Cardiac septum (tissue), 1 donor: ENCODE data around the gene UBN2. TPM values are rescaled to one million over a fixed set of nuclear protein-coding genes. Genes with fewer than 3 reads are reported as not detected.
"Not testable (repeated sequence)": the region's sequence is repeated elsewhere in the genome, so short reads cannot be mapped to it uniquely, and the experiment has no call there.

Source experiments
- DNase-seq: peaks from one replicate; pipeline ENCODE4 v3.0.0-alpha.2; 2020; ENCODE audit warnings: low spot score
- intact Hi-C: fragments of 100-400 bp; cut with DNase I; formaldehyde crosslinking; loops from one replicate; pipeline ENCODE4 v1.14.0; 2022
- long read RNA-seq: library from polyadenylated mRNA; unstranded; transcript quantifications from one replicate; pipeline ENCODE4 v2.0.0, GENCODE V29; 2021
- total RNA-seq: library from RNA; stranded (reverse); fragmentation: NEBNext Ultra II Directional; extraction: Animal tissue kit (Norgen Biotek cat#: 25700); gene quantifications from one replicate; pipeline ENCODE4 v1.2.1, GENCODE V29; 2021
- donor health status: DM: no; HTN: no; CAD: no.

Gene UBN2
- total RNA-seq: 20.2 TPM
- long read RNA-seq, full-length matches to known transcripts: 1 of 10 reads
- long read RNA-seq, partial matches to known transcripts: 4 of 10 reads
- long read RNA-seq, other reads (novel, unspliced or antisense): 5 of 10 reads

DNA sequence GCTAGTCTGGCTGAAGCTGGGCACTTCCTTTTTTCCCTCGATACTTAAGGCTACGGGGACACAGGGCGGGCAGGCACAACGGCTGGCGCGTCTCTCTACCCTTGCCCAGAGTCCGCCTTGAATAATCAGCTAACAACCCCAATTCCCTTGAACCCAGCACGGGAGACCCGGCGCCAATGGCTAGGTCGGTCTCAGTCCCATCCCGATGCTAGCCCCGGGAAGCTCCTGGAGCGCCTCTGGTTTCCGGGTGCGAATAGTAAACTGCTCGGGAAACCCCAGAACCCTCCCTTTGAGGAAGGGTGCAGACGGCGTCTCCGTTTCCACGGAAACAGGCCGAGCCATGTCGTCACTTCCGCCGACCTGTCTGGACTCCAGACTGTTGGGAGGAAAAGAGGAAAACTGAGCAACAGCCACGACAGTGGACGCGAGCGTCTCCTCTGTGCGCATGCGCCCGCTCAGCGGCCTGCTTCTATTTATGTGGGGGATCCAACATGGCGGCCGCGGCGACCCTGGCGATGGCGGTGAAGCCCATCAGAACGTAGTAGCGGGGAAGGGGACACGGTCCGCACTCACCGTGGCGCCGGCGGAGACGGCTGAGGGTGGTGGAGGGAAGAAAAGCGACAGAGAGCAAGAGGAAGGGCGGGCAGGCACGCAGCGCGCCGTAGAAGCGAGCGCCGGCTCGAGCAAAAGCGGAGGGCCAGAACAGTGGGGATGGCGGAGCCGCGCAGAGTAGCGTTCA lies at the start of gene UBN2:
Gene UBN2 (plus strand): TSS at position 464 of the 739 bp plus-strand sequence. CDS start 248 bp downstream, at position 712.
- DNase-seq: peak; percentile 99
- intact Hi-C loops: loop anchor here (5.0 kb wide), 1 partner anchor 111 kb away; the partner anchor contains the start of gene FMC1

DNA sequence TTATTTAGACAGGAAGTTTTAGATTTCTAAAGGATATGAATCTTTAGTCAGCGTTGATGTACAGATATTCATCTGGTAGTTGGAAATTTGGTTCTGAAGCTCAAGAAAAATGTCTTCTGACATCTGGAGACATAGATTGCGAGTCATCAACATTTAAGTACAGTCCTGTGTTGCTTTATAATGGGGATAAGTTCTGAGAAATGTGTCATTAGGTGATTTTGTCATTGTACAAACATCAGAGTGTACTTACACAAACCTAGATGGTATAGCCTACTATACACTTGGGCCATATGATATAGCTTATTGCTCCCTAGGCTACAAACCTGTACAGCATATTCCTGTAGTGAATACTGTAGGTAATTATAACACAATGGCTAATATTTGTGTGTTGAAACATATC lies 49.6 kb upstream of the UBN2 start:
- no peak for DNase-seq
- intact Hi-C loops: no loop called here

DNA sequence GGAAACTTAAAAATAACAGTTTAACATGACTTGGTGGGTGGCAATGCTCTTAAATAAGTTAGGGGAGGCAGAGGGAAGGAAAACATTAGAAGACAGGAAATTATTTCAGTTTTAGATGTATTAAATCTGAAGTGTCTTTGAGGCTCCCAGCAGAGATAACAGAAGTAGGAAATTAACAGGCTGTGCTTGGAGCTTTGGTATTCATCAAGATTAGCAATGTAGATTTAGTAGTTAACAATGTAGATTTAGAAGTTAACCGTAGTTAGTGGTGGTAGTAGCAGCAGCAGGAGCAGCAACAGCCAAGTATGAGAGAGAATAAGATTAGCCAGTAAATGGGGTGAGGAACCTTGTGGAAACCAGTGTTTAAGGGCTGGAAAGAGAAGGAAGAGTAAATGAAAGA lies 48.7 kb upstream of the UBN2 start:
- no peak for DNase-seq
- intact Hi-C loops: no loop called here

DNA sequence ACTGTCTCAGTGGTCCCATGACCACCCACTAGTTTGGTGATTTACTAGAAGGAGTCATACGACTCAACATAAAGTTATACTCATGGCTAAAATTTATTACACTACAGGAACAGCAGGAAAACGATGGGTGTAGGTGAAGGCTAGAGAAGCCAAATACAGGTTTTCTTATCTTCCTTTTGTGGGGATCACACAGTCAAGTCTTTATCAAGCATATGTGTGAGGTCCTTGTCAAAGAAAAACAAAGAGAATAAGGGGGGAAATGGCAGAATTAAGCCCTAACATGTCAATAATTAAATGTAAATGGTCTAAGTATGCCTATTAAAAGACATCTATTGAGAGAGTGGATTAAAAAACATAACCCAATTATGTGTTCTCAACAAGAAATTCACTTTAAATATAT lies 47.8 kb upstream of the UBN2 start:
- no peak for DNase-seq
- intact Hi-C loops: no loop called here

DNA sequence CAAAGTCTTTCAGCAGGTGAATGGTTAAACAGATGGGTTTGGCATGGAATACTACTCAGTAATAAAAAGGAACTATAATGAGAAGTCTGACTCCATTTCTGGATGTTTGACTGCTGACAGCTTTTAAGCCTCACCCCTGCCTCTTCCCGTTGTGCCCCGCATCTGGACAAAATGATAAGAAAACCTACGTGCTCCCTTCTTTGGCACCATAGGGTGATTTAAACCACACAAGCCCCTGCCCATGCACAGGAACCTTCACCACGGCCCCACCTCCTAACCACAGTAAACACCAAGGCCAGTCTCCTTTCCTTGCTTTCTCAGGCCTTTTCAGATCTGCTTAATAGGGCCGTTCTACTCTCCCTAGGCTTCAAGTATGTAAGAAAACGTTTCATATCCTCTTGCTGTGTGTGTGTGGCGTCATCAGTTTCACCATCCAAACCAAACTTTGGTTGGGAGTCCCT lies 47.1 kb upstream of the UBN2 start:
- DNase-seq: no peak
- intact Hi-C loops: no loop called here

DNA sequence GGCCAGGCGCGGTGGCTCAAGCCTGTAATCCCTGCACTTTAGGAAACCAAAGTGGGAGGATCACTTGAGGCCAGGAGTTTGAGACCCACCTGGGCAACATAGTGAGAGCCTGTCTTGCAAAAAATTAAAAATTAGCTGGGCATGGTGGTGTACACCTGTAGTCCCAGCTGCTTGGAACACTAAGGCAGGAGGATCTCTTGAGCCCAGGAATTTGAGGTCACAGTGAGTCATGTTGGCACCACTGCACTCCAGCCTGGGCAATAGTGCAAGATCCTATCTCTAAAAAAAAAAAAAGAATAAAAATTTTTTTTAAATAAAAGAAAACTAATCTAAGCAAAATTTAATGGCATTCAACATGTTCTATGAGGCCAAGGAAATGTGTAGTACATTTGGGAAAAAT lies 44.9 kb upstream of the UBN2 start:
- DNase-seq: no peak
- intact Hi-C loops: no loop called here

DNA sequence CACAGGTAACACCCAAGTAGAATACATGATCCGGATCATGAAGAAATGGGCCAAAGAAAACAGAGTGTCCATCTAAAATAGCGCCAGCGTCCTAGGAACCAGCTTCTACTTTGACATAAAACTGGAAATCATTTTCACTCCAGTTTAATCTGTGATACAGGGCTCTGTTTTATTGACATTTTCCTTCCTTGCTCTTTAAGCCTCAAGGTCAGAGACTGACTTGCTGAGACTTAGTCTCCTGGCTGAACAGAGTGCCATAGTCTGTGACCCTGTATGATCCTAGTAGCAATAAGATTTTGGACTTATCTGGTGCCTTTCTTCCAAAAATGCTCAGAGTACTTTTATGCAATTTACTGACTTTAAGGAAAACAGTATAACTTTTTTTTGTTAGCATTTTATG lies 41.7 kb upstream of the UBN2 start:
- intact Hi-C loops: no loop called here
- DNase-seq: no peak

DNA sequence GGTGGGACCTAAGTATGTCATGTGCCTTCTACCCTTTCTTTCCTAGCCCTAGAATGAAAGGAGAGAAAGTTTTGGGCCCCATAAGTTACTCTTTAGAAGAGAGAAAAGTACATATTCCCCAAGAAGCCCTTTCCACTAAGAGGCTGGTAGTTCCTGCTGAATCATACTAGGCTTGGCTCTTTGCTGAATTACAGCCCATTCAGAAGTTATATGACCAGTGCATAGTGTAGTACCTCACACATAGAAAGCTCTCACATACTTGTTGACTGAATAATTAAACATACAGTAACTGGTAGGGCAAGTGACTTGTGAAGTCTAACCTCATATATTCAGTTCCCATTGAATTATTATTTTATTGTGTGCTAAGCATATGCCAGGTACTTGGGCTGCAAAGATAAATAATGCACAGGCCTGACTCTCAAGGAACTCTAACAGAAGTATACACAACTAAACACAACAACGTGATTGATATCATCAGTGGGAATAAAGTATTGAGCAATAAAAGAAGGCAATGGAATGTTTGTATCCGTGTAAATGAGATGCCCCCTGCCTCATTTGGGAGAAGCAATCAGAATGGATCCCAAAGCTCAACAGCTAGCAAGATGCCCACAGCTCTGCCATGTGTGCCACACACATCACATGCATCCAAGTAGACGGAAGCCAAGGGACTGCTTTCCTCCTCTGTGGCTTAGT lies 38.9 kb upstream of the UBN2 start:
- no peak for DNase-seq
- intact Hi-C loops: no loop called here

DNA sequence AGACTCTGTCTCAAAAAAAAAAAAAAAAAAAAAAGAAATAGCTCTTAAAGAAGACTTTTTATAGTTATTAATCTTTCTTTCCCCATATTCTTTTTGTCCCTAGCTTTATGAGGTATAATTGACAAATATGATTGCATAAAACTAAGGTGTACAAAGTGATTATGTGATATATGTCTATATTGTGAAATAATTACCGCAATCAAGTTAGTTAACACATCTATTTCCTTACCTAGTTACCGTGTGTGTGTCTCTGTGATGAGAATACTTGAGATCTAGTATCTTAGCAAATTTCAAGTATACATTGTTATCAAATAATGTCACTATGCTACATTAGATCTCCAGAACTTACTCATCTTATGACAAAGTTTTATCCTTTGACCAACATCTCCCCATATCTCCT lies 30.7 kb upstream of the UBN2 start:
- no peak for DNase-seq
- intact Hi-C loops: no loop called here

DNA sequence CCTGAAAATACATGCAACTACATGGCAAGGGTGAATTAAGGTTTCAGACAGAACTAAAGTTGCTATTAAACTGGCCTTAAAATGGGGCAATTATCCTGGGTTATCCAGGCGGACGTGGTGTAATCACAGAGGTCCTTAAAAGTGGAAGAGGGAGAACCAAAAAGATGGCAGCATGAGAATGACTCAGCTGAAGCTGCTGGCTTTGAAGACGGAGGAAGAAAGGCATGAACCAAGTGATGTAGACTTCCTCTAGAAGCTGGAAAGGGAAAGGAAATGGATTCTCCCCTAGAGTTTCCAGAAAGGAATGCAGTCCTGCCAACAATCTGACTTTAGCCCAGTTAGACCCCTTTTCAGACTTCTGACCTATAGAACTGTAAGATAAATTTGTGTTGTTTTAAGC lies 27.0 kb upstream of the UBN2 start:
- intact Hi-C loops: no loop called here
- DNase-seq: no peak

DNA sequence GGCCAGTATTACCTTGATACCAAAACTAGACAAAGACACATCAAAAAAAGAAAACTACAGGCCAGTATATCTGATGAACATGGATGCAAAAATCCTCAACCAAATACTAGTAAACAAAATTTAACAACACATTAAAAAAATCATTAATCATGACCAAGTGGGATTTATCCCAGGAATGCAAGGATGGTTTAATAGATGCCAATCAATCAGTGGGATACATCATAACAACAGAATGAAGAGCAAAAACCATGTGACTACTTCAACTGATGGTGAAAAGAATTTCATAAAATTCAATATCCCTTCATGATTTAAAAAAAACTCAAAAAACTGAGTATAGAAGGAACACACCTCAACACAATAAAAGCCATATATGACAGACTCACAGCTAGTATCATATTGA lies 25.2 kb upstream of the UBN2 start:
- no peak for DNase-seq
- intact Hi-C loops: no loop called here

DNA sequence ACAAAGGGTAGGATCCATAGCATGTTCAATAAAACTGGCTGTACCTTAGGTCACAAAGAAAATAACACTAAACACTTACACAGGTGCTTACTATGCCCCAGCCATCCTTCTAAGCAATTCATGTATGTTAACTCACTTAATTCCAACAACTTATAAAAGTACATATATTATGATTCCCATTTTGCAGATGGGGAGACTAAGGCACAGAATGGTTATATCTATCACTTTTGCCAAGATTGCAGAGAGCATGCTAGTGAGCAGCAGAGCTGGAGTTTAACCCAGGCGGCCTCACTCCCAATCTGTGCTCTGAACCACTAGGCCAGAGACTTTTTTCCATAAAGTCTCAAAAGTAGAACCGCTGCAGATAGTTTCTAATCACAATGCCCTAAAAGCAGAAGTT lies 18.9 kb upstream of the UBN2 start:
- DNase-seq: no peak

DNA sequence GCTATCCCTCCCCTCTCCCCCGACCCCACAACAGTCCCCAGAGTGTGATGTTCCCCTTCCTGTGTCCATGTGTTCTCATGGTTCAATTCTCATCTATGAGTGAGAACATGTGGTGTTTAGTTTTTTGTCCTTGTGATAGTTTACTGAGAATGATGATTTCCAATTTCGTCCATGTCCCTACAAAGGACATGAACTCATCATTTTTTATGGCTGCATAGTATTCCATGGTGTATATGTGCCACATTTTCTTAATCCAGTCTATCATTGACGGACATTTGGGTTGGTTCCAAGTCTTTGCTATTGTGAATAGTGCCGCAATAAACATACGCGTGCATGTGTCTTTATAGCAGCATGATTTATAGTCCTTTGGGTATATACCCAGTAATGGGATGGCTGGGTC lies 17.5 kb upstream of the UBN2 start:
- DNase-seq, intact Hi-C loops: not testable (repeated sequence)

More for the DNA sequence above, 18.9 kb upstream of the UBN2 start:
- intact Hi-C loops: no loop called here

DNA sequence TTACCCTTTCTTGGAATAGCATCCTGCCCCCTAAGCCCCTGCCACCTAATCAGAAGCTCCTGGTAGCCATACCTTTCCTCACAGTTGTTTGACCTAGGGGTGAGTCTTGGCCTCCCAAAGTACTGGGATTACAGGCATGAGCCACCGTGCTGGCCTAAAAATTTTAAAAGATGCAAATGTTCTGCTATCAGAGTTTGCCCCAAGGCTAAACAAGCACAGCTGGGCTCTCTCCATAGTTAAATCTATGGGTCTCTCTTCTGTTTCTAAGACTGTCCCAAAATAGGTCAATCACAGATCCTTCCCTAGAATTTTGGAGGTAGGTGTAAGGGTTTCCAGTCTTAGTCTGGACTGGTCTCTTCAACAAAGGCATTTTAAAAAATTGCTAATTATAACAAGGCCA lies 12.9 kb upstream of the UBN2 start:
- no peak for DNase-seq
- intact Hi-C loops: no loop called here

DNA sequence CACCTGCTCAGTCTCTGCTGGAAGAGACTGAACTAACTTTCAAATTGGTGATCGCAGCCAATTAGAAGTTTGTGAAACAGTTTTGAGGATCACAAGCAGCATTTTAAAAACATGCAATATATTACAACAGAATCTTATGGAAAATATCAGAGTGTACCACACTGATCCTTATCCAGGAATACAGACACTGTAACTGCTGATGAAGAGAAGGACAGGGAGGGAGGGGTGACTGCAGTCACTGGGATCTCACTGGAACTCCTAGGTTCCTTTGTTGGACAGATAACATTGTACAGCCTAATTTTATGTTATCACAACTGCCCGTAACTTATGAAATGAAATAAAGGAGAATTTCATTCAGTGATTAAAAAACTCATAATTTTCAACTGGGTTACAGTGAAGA lies 6.8 kb upstream of the UBN2 start:
- intact Hi-C loops: no loop called here
- DNase-seq: no peak

DNA sequence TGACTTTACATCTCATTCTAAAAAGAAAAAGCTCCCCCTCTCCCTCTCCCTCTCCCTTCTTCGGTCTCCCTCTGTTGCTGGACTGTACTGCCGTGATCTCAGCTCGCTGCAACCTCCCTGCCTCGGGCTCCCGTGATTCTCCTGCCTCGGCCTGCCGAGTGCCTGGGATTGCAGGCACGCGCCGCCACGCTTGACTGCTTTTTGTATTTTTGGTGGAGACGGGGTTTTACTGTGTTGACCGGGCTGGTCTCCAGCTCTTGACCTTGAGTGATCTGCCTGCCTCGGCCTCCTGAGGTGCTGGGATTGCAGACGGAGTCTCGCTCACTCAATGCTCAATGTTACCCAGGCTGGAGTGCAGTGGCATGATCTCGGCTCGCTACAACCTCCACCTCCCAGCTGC lies 6.2 kb upstream of the UBN2 start:
- DNase-seq, intact Hi-C loops: not testable (repeated sequence)

DNA sequence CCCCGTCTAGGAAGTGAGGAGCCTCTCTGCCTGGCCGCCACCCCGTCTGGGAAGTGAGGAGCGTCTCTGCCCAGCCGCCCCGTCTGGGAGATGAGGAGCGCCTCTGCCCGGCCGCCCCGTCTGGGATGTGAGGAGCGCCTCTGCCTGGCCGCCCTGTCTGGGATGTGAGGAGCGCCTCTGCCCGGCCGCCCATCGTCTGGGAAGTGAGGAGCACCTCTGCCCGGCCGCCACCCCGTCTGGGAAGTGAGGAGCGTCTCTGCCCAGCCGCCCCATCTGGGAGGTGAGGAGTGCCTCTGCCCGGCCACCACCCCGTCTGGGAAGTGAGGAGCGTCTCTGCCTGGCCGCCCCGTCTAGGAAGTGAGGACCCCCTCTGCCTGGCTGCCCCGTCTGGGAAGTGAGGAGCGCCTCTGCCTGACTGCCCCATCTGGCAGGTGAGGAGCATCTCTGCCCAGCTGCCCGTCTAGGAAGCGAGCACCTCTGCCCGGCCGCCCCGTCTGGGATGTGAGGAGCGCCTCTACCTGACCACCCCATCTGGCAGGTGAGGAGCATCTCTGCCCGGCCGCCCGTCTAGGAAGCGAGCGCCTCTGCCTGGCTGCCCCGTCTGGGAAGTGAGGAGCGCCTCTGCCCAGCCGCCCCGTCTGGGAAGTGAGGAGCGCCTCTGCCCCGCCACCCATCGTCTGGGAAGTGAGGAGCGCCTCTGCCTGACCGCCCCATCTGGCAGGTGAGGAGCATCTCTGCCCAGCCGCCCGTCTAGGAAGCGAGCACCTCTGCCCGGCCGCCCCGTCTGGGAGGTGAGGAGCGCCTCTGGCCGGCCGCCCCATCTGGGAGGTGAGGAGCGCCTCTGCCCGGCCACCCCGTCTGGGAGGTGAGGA lies 5.5 kb upstream of the UBN2 start:
- DNase-seq, intact Hi-C loops: not testable (repeated sequence)

DNA sequence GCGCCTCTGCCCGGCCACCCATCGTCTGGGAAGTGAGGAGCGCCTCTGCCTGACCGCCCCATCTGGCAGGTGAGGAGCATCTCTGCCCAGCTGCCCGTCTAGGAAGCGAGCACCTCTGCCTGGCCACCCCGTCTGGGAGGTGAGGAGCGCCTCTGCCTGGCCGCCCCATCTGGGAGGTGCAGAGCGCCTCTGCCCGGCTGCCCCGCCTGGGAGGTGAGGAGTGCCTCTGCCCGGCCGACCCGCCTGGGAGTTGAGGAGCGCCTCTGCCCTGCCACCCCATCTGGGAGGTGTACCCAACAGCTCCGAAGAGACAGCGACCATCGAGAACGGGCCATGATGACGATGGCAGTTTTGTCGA lies 4.9 kb upstream of the UBN2 start:
- DNase-seq, intact Hi-C loops: not testable (repeated sequence)

DNA sequence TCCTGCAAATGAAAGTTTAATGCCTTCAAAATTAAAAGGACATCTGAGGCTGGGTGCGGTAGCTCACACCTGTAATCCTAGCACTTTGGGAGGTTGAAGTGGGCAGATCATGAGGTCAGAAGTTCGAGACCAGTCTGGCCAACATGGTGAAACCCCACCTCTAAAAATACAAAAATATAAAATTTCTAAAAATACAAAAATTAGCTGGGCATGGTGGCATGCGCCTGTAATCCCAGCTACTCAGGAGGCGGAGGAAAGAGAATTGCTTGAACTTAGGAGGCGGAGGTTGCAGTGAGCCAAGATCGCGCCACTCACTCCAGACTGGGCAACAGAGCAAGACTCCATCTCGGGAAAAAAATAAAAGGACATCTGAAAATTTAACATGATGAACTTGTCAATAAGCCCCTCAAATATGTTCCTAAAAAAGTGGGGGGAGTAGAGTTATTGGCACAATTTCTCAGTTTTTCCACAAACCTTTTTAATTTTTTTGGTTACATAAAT lies 4.0 kb upstream of the UBN2 start:
- intact Hi-C loops: not testable (repeated sequence)

DNA sequence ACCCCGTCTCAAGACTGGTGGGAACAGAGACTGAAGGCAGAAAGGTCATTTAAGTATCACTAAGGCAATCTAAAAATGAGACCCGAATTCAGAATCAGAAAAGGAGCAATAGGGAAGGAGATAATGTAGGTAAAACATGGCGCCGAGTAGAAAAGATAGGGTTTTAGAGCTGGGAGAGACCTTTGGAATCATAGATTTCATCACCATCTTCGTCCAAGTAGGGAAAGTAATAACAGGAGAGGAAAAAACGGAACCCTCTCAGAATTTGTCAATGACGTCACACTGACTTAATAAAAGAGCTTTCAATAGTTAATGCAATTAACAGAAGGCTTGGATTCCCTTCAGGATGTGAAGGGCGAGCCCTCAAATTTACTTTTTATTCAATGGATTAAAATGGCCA lies 1.0 kb upstream of the UBN2 start:
- intact Hi-C loops: loop anchor here (5.0 kb wide), 1 partner anchor 112 kb away; the partner anchor contains the start of gene FMC1
- no peak for DNase-seq

More for the DNA sequence above, 4.0 kb upstream of the UBN2 start:
- not testable (repeated sequence) for DNase-seq
